Activated naive CD4-positive, alpha-beta T cell treated with anti-CD3 and anti-CD28 coated beads, Interleukin-2, amount 50 U/mL, for 24 hours (primary cell): ENCODE data around the gene SAMD11.

Experiments
- H3K27ac Mint-ChIP-seq: one replicate; pipeline ENCODE4 v1.8.0; 2021; ENCODE audit warnings: mild to moderate bottlenecking, mixed read lengths
- H3K27me3 Mint-ChIP-seq: one replicate; pipeline ENCODE4 v1.8.0; 2021; ENCODE audit warnings: mixed read lengths
- H3K36me3 Mint-ChIP-seq: one replicate; pipeline ENCODE4 v1.8.0; 2021; ENCODE audit warnings: mixed read lengths
- H3K4me1 Mint-ChIP-seq: one replicate; pipeline ENCODE4 v1.8.0; 2021; ENCODE audit warnings: mixed read lengths
- H3K4me3 Mint-ChIP-seq: one replicate; pipeline ENCODE4 v1.8.0; 2021; ENCODE audit warnings: mild to moderate bottlenecking, mixed read lengths
- H3K9me3 Mint-ChIP-seq: one replicate; pipeline ENCODE4 v1.8.0; 2021; ENCODE audit warnings: mixed read lengths

SAMD11 gene

GRCh38 chr1:911875-912739 is 11.6 kb upstream of the SAMD11 start:
- H3K36me3 Mint-ChIP-seq: peaks cover 1% of the 10 kb centered on the region
- H3K4me3 Mint-ChIP-seq: no peak overlapping the region
- H3K27me3 Mint-ChIP-seq: peaks cover 20% of the 10 kb centered on the region
- H3K4me1 Mint-ChIP-seq: peaks cover 5% of the 10 kb centered on the region
- no peak overlapping the region for H3K27ac Mint-ChIP-seq
- H3K9me3 Mint-ChIP-seq: no peaks in the 10 kb centered on the region

- peaks cover 21% of the 10 kb centered on the region for H3K27me3 Mint-ChIP-seq
- no peak overlapping the region for H3K4me3 Mint-ChIP-seq
- H3K4me1 Mint-ChIP-seq: peaks cover 5% of the 10 kb centered on the region
- peaks cover 1% of the 10 kb centered on the region for H3K36me3 Mint-ChIP-seq
- no peaks in the 10 kb centered on the region for H3K9me3 Mint-ChIP-seq
- H3K27ac Mint-ChIP-seq: no peak overlapping the region
Measured at GRCh38 chr1:912740-913301, 10.9 kb upstream of the SAMD11 start.

- peaks cover 17% of the 10 kb centered on the region for H3K27me3 Mint-ChIP-seq
- H3K27ac Mint-ChIP-seq: no peak overlapping the region
- H3K36me3 Mint-ChIP-seq: no peaks in the 10 kb centered on the region
- H3K9me3 Mint-ChIP-seq: no peaks in the 10 kb centered on the region
- peaks cover 5% of the 10 kb centered on the region for H3K4me1 Mint-ChIP-seq
- no peak overlapping the region for H3K4me3 Mint-ChIP-seq
Measured at GRCh38 chr1:913491-914130, 10.1 kb upstream of the SAMD11 start.

GRCh38 chr1:914131-914890 is 9.4 kb upstream of the SAMD11 start:
- H3K27ac Mint-ChIP-seq: no peak overlapping the region
- no peak overlapping the region for H3K4me3 Mint-ChIP-seq
- H3K27me3 Mint-ChIP-seq: peaks cover 18% of the 10 kb centered on the region
- no peaks in the 10 kb centered on the region for H3K9me3 Mint-ChIP-seq
- H3K4me1 Mint-ChIP-seq: peaks cover 5% of the 10 kb centered on the region
- no peaks in the 10 kb centered on the region for H3K36me3 Mint-ChIP-seq

- Mint-ChIP-seq H3K4me3 (no peak overlapping the region), H3K4me1 (peaks cover 5% of the 10 kb centered on the region), H3K27ac (no peak overlapping the region), H3K27me3 (peaks cover 18% of the 10 kb centered on the region), H3K36me3 (no peaks in the 10 kb centered on the region), H3K9me3 (no peaks in the 10 kb centered on the region)
Measured at GRCh38 chr1:914891-915280, 8.8 kb upstream of the SAMD11 start.

GRCh38 chr1:915295-916172 is 8.2 kb upstream of the SAMD11 start:
- Mint-ChIP-seq H3K36me3 (no peaks in the 10 kb centered on the region), H3K27me3 (peaks cover 21% of the 10 kb centered on the region), H3K27ac (no peak overlapping the region), H3K9me3 (no peaks in the 10 kb centered on the region), H3K4me3 (no peak overlapping the region), H3K4me1 (peaks cover 8% of the 10 kb centered on the region)

GRCh38 chr1:916173-917075 is 7.3 kb upstream of the SAMD11 start:
- Mint-ChIP-seq H3K9me3 (no peaks in the 10 kb centered on the region), H3K27ac (no peak overlapping the region), H3K27me3 (peaks cover 17% of the 10 kb centered on the region), H3K4me1 (peaks cover 14% of the 10 kb centered on the region), H3K36me3 (no peaks in the 10 kb centered on the region), H3K4me3 (no peak overlapping the region)

GRCh38 chr1:917076-917459 is 6.7 kb upstream of the SAMD11 start:
- H3K27ac Mint-ChIP-seq: no peak overlapping the region
- H3K36me3 Mint-ChIP-seq: no peaks in the 10 kb centered on the region
- peaks cover 20% of the 10 kb centered on the region for H3K27me3 Mint-ChIP-seq
- H3K9me3 Mint-ChIP-seq: no peaks in the 10 kb centered on the region
- H3K4me3 Mint-ChIP-seq: no peak overlapping the region
- H3K4me1 Mint-ChIP-seq: peaks cover 16% of the 10 kb centered on the region

GRCh38 chr1:917466-918091 is 6.1 kb upstream of the SAMD11 start:
- H3K4me1 Mint-ChIP-seq: peaks cover 12% of the 10 kb centered on the region

GRCh38 chr1:918353-918752 is 5.4 kb upstream of the SAMD11 start:
- no peak overlapping the region for H3K27ac Mint-ChIP-seq
- H3K4me1 Mint-ChIP-seq: peaks cover 14% of the 10 kb centered on the region
- no peaks in the 10 kb centered on the region for H3K36me3 Mint-ChIP-seq
- no peaks in the 10 kb centered on the region for H3K9me3 Mint-ChIP-seq
- H3K4me3 Mint-ChIP-seq: no peak overlapping the region
- peaks cover 21% of the 10 kb centered on the region for H3K27me3 Mint-ChIP-seq

More at GRCh38 chr1:917466-918091, 6.1 kb upstream of the SAMD11 start:
- H3K27me3 Mint-ChIP-seq: peaks cover 22% of the 10 kb centered on the region
- no peak overlapping the region for H3K4me3 Mint-ChIP-seq
- no peaks in the 10 kb centered on the region for H3K36me3 Mint-ChIP-seq
- no peak overlapping the region for H3K27ac Mint-ChIP-seq
- H3K9me3 Mint-ChIP-seq: no peaks in the 10 kb centered on the region

GRCh38 chr1:918843-919242 is 4.9 kb upstream of the SAMD11 start:
- H3K9me3 Mint-ChIP-seq: no peaks in the 10 kb centered on the region
- no peak overlapping the region for H3K27ac Mint-ChIP-seq
- peaks cover 16% of the 10 kb centered on the region for H3K4me1 Mint-ChIP-seq
- no peaks in the 10 kb centered on the region for H3K36me3 Mint-ChIP-seq
- H3K27me3 Mint-ChIP-seq: peaks cover 22% of the 10 kb centered on the region
- no peak overlapping the region for H3K4me3 Mint-ChIP-seq

- Mint-ChIP-seq H3K4me1 (peaks cover 16% of the 10 kb centered on the region), H3K27ac (no peak overlapping the region), H3K36me3 (no peaks in the 10 kb centered on the region), H3K27me3 (peaks cover 22% of the 10 kb centered on the region), H3K9me3 (no peaks in the 10 kb centered on the region), H3K4me3 (no peak overlapping the region)
Measured at GRCh38 chr1:919271-919872, 4.4 kb upstream of the SAMD11 start.

- Mint-ChIP-seq H3K4me3 (no peak overlapping the region), H3K4me1 (peaks cover 16% of the 10 kb centered on the region), H3K27ac (no peak overlapping the region), H3K36me3 (no peaks in the 10 kb centered on the region), H3K9me3 (no peaks in the 10 kb centered on the region), H3K27me3 (peaks cover 22% of the 10 kb centered on the region)
Measured at GRCh38 chr1:920010-920409, 3.7 kb upstream of the SAMD11 start.
